Cardiac fibroblast (primary cell): ENCODE measurements around the gene PLXNA4.

Source experiments
- DNase-seq, 2 donors: peaks; one replicate each; pipeline versions ENCODE4 v3.0.0 to v3.0.0-alpha.2; 2010; ENCODE audit warnings: low read depth in 2 of 2
- H3K4me3 ChIP-seq, 2 donors: replicated peaks in 1 of 2; 1 replicate in 1 of 2; 2 replicates in 1 of 2; pipeline ENCODE4 v1.5.1; 2011; ENCODE audit warnings: low read depth in 2 of 2, low read length in 2 of 2, mild to moderate bottlenecking in 2 of 2, moderate library complexity in 1 of 2
- TF ChIP-seq, protein P1 (sequence below): IDR thresholded peaks from one replicate; pipeline ENCODE4 v1.5.1; 2011; ENCODE audit warnings: low read depth, mild to moderate bottlenecking, low read length, inconsistent platforms

PLXNA4 gene

DNA sequence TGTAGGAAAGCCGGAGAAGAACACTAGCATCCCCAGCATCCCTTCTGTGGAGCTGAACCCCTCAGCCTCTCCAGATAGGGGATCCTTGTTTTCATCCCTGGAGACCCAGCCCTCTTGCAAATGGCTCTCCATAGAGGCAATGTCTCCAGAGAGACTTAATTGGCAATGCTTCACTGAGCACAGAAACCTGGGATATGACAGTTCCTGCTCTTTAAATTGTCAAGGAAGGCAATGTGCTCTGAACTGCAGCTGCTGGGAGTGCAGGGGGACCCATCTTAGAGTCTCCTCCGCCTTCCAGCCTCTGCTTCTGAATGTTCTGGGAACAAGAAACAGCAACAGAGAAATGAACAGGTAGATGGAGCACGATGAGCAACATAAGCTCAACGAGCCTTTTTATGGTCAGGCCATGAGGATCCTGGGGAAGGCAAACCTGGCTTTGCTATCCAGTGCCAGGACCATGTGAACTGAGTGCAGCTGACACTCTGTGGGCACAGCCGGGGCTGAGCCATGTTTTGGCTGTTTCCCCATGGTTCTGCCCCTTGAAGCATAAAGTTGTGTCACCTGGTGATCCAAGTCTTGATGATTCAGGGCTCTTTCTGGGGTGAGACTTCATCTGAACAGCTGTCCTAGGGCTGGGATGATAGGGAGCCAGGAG, 481.0 kb downstream of the PLXNA4 start:
- no peak for DNase-seq
- H3K4me3 ChIP-seq, result no peak overlapping the region
- TF ChIP-seq, protein P1, sequence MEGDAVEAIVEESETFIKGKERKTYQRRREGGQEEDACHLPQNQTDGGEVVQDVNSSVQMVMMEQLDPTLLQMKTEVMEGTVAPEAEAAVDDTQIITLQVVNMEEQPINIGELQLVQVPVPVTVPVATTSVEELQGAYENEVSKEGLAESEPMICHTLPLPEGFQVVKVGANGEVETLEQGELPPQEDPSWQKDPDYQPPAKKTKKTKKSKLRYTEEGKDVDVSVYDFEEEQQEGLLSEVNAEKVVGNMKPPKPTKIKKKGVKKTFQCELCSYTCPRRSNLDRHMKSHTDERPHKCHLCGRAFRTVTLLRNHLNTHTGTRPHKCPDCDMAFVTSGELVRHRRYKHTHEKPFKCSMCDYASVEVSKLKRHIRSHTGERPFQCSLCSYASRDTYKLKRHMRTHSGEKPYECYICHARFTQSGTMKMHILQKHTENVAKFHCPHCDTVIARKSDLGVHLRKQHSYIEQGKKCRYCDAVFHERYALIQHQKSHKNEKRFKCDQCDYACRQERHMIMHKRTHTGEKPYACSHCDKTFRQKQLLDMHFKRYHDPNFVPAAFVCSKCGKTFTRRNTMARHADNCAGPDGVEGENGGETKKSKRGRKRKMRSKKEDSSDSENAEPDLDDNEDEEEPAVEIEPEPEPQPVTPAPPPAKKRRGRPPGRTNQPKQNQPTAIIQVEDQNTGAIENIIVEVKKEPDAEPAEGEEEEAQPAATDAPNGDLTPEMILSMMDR, result no peak

DNA sequence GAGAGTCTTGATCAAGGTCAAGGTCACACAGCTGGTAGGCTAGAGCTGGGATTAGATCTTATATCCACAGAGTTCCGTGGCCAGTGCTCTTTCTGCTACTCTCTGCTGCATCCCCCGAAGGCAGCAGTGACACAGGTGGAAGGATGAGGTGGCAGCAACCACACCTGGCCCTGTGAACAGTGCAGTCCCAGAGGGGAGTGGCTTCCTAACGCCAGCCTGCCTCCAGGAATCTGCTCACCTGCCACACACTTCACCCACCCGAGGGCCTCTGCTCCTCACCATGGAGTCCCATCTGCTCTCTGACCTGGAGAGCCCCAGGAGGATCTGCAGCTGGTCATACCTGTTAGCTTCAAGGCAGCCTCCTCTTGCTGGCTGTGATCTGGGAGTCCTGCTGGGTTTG, 484.2 kb downstream of the PLXNA4 start:
- TF ChIP-seq, protein P1, result no peak
- no peak overlapping the region for H3K4me3 ChIP-seq
- DNase-seq, result no peak

DNA sequence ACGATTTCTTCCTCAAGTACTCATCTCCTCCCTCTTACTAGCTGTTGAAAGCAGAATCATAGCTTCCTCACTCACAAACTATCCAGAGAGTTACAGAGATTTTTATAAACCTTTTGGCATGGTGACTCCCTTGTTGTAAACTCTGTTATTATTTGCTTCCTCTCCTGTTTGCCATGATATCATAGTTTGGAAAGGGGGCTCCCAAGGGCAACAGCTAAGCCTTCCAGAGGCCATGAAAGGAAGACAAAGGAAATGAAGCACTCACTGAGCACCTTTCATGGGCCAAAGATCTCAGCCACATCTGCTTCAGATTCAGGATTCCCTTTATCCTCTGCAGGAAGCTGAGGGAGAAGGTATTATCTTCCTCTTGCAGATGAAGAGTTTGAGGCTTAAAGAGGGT, 484.6 kb downstream of the PLXNA4 start:
- no peak for DNase-seq
- H3K4me3 ChIP-seq, result no peak overlapping the region
- TF ChIP-seq, protein P1, result no peak

DNA sequence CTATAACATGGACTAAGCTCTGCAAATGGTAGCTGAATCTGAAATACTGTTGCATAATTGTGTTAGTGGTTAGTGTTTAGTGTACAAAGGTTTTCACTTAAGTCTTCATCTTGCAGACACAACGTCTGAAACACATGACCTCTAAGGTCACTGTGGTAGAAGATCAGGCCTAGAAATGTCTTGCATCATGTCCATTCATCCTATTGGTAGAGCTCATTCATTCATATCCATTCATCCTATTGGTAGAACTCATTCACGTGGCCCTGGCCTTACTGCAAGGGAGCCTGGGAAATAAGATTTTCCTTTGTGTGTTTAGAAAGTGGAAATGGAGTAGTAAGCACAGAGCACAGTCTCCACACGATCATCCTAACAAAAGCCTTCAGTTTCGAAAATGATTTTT, 485.8 kb downstream of the PLXNA4 start:
- DNase-seq, result no peak
- TF ChIP-seq, protein P1, result no peak
- H3K4me3 ChIP-seq, result no peak overlapping the region

DNA sequence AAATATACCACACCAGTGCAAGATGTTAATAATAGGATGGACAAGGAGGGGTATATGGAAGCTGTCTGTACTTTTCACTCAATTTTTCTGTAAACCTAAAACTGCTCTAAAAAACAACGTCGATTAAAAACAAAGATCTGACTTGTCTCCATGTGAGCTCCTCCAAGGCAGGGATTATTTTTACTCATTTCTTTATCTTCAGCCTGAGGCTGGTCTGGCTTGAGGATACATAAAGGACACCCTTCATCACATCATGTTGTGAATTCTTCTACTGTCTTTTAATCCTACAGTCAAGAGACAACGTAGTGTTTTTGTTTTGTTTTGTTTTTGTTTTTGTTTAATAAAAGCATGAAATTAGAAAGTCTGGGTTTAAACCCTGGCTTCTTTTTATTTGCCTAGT, 486.9 kb downstream of the PLXNA4 start:
- TF ChIP-seq, protein P1, result no peak
- no peak overlapping the region for H3K4me3 ChIP-seq
- DNase-seq, result no peak

DNA sequence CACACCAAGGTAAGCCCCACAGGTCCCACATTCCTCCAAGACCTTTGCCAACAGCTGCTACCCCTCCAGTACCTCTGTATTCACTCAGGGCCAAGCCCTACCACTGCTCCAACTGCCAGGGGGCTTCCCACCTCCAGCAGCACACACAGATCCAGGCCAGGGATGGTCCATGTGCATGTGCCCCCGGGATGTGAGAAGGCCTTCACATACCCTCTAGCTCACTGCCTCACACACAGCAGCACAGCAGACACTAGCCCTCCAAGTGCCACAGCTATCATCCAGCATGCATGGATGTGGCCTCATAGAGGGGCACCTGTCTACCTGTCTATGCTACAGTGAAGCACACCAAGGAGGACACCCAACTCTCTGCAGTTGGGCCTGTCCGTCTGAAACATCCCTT, 488.8 kb downstream of the PLXNA4 start:
- TF ChIP-seq, protein P1, result no peak
- no peak for DNase-seq
- H3K4me3 ChIP-seq, result no peak overlapping the region
